Glutamatergic neuron (in vitro differentiated cells): ENCODE data around the gene DPM3. TPM values are rescaled to one million over a fixed set of nuclear protein-coding genes. Genes with fewer than 3 reads are reported as not detected.

Source experiments
- DNase-seq: peaks from one replicate; pipeline ENCODE4 v3.0.0; 2022
- H3K27ac Mint-ChIP-seq: one replicate; pipeline ENCODE4 v1.8.0; 2020; ENCODE audit warnings: mild to moderate bottlenecking, mixed read lengths, inconsistent platforms; ENCODE audit not compliant: unreplicated experiment
- H3K27me3 Mint-ChIP-seq: one replicate; pipeline ENCODE4 v1.8.0; 2020; ENCODE audit warnings: mild to moderate bottlenecking, moderate library complexity, mixed read lengths, inconsistent platforms; ENCODE audit not compliant: unreplicated experiment
- H3K36me3 Mint-ChIP-seq: one replicate; pipeline ENCODE4 v1.8.0; 2020; ENCODE audit warnings: mild to moderate bottlenecking, mixed read lengths, inconsistent platforms; ENCODE audit not compliant: unreplicated experiment
- H3K4me1 Mint-ChIP-seq: one replicate; pipeline ENCODE4 v1.8.0; 2020; ENCODE audit warnings: mild to moderate bottlenecking, low read depth, mixed read lengths, inconsistent platforms; ENCODE audit not compliant: unreplicated experiment
- H3K4me3 Mint-ChIP-seq: one replicate; pipeline ENCODE4 v1.8.0; 2020; ENCODE audit warnings: mild to moderate bottlenecking, mixed read lengths, inconsistent platforms; ENCODE audit not compliant: unreplicated experiment
- H3K9me3 Mint-ChIP-seq: one replicate; pipeline ENCODE4 v1.8.0; 2020; ENCODE audit warnings: mild to moderate bottlenecking, moderate library complexity, mixed read lengths, inconsistent platforms; ENCODE audit not compliant: unreplicated experiment
- total RNA-seq: library from RNA; stranded (reverse); fragmentation: NEBNext Ultra II Directional; extraction: Animal tissue kit (Norgen Biotek cat#: 25700); gene quantifications from one replicate; pipeline ENCODE4 v1.2.1, GENCODE V29; 2021; ENCODE audit not compliant: unreplicated experiment
- TF ChIP-seq, protein P1 (sequence below): fragments of 200-600 bp; sonication (generic); IDR thresholded peaks from one replicate; pipeline ENCODE4 v1.5.0; 2021; ENCODE audit not compliant: partially characterized antibody, unreplicated experiment

The DPM3 gene
- total RNA-seq, 1 donor from 2014 or later, result 27.7 TPM

GRCh38 chr1:155178441-155179111 lies 38.2 kb upstream of the DPM3 start:
- TF ChIP-seq, protein P1, sequence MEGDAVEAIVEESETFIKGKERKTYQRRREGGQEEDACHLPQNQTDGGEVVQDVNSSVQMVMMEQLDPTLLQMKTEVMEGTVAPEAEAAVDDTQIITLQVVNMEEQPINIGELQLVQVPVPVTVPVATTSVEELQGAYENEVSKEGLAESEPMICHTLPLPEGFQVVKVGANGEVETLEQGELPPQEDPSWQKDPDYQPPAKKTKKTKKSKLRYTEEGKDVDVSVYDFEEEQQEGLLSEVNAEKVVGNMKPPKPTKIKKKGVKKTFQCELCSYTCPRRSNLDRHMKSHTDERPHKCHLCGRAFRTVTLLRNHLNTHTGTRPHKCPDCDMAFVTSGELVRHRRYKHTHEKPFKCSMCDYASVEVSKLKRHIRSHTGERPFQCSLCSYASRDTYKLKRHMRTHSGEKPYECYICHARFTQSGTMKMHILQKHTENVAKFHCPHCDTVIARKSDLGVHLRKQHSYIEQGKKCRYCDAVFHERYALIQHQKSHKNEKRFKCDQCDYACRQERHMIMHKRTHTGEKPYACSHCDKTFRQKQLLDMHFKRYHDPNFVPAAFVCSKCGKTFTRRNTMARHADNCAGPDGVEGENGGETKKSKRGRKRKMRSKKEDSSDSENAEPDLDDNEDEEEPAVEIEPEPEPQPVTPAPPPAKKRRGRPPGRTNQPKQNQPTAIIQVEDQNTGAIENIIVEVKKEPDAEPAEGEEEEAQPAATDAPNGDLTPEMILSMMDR, result no peak
- Mint-ChIP-seq H3K27me3 (peaks cover 10% of the 10 kb centered on the region), H3K36me3 (peaks cover 5% of the 10 kb centered on the region), H3K27ac (no peak overlapping the region), H3K4me1 (peaks cover 4% of the 10 kb centered on the region), H3K4me3 (peak overlapping the region; percentile 69), H3K9me3 (peaks cover 6% of the 10 kb centered on the region)
- DNase-seq, result peak; percentile 10

- Mint-ChIP-seq H3K4me3 (no peak overlapping the region), H3K36me3 (peaks cover 5% of the 10 kb centered on the region), H3K27ac (no peak overlapping the region), H3K27me3 (peaks cover 12% of the 10 kb centered on the region), H3K4me1 (peaks cover 8% of the 10 kb centered on the region), H3K9me3 (peaks cover 12% of the 10 kb centered on the region)
- DNase-seq, result peak; percentile 5
- TF ChIP-seq, protein P1, result no peak
Observed at GRCh38 chr1:155177918-155178281, 37.6 kb upstream of the DPM3 start.

GRCh38 chr1:155177192-155177917 lies 37.0 kb upstream of the DPM3 start:
- TF ChIP-seq, protein P1, result no peak
- H3K27me3 Mint-ChIP-seq, result peaks cover 15% of the 10 kb centered on the region
- H3K36me3 Mint-ChIP-seq, result peaks cover 5% of the 10 kb centered on the region
- H3K27ac Mint-ChIP-seq, result no peak overlapping the region
- peaks cover 8% of the 10 kb centered on the region for H3K4me1 Mint-ChIP-seq
- H3K9me3 Mint-ChIP-seq, result peaks cover 15% of the 10 kb centered on the region
- H3K4me3 Mint-ChIP-seq, result no peak overlapping the region
- DNase-seq, result peak; percentile 5

- DNase-seq, result peak; percentile 86
- Mint-ChIP-seq H3K27ac (peak overlapping the region; percentile 53), H3K27me3 (peaks cover 15% of the 10 kb centered on the region), H3K9me3 (peaks cover 15% of the 10 kb centered on the region), H3K4me1 (peaks cover 13% of the 10 kb centered on the region), H3K36me3 (peaks cover 5% of the 10 kb centered on the region), H3K4me3 (peak overlapping the region; percentile 67)
- TF ChIP-seq, protein P1, result peak; percentile 81
Observed at GRCh38 chr1:155176544-155177071, 36.3 kb upstream of the DPM3 start.
